GM15510 (cell line): Measurements from ENCODE around the gene CYB5RL.

Experiments used
- POLR2A ChIP-seq: IDR thresholded peaks from 3 replicates; pipeline ENCODE4 v1.6.1; 2011; ENCODE audit warnings: borderline replicate concordance; ENCODE audit not compliant: insufficient read length; ENCODE audit errors: extremely low read depth

CYB5RL gene

DNA sequence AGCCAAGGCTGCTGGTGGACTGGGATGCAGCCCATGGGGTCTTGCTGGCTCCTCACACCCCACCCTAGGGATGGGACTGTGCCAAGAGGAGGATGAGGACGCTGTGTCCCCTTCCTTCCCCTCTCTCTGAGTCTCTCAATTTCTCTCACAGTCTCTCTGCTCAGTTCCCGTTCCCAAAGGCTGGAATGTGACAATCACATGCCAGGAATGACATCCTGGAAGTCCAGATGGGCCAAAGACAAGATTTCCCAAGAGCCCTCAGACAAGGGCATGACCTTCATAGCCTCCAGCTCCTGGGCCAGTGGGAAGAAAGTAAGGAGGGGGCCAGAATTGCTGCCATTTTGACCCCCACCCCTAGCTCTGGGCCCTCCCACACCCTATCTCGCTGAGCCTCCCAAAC is 39.5 kb downstream of the CYB5RL start:
- no peak for TF ChIP-seq POLR2A

DNA sequence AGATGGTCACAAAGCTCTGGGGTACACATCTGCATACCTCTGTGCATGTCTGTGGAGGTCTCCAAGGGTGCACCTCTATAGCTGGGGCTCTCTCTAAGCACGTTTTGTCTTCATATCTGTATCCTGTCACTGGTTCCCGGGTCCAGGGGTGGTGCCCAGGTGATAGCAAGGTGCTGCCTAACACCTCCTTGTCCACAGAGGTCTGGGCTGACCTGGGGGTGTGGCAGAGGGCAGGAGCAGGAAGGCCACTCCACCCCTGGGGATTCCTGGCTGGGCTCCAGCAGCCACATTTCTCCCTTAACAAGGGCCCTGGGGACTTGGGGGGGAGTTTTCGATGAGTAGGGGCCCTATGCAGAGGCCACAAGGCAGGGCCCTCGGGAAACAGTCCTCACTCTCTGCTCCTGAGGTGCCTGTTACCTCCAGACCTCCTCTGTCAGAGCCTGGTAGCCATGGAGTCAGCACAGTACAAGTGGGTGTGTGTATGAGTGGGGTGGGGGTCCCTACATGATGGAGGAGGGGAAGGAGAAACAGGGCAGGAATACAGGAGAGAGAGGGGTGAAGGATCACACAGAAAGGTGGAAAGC is 40.0 kb downstream of the CYB5RL start:
- no peak for TF ChIP-seq POLR2A

DNA sequence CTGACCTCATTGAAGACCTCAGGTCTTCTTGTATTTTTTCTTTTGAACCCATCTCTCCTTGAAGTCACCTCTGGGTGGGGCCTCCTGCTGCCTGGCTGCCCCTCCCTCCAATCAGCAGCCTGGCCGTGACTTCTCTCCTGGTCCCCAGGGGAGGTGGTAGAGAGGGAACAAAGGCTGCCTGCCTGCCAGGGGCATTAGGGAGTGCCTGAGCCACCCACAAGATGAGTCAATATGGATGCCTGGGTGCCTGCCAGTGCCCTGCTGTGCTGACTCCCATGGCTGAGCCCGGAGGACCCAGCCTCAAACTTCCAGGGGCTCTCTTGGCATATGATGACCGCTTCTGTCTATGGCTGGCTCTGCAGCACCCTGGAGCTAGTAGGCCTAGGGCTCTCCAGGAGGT is 41.8 kb downstream of the CYB5RL start:
- no peak for TF ChIP-seq POLR2A

DNA sequence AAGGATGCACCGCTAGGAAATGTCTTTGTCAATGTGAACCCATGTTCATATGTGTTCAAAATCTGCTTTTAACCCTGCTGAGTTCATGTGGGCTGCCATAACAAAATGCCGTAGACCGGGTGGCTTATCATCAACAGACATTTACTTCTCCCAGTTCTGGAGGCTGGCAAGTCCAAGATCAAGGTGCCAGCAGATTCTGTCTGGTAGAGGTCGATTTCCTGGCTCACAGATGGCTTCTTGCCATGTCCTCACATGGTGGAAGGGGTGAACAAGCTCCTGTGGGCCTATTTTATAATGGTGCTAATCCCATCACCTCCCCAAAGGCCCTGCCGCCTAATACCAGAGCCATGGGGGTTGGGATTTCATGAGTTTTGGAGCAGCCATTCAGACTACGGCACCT is 42.4 kb downstream of the CYB5RL start:
- no peak for TF ChIP-seq POLR2A

DNA sequence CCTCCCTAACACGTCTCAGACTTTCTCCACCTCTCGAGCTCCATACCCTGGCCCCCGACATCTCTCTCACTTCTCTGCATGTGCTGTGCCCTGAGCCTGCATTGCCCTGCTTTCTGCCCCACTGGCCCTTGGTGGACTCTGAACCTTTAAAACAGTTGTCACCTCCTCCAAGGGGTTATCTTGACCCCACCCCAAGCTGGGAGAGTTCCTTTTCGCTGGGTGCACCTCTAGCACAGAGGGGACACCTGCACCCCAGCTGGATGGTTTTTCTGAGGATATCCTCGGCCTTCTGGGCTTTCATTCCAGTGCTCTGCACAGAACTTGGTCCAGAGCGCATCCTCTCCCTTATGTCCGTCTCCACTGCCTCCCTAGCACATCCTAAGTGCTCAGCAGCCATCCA is 42.8 kb downstream of the CYB5RL start:
- no peak for TF ChIP-seq POLR2A

DNA sequence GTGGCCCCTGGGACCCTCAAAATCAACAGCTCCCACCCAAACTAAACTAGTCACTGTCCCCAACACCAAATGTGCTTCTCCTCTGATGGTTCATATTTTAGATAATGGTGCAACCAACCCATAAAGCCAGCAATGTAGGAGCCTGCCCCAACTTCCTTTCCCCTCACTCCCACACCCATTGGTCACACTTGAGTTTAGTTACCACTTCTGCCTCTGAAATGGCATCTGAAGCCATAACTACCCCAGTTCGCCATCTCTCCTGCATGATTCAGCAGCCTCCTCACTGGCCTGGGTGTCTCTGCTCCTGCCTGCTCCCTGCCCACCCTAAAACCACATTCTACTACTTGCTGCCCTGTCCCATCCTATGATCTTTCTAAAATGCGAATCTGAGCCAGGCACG is 43.6 kb downstream of the CYB5RL start:
- no peak for TF ChIP-seq POLR2A

DNA sequence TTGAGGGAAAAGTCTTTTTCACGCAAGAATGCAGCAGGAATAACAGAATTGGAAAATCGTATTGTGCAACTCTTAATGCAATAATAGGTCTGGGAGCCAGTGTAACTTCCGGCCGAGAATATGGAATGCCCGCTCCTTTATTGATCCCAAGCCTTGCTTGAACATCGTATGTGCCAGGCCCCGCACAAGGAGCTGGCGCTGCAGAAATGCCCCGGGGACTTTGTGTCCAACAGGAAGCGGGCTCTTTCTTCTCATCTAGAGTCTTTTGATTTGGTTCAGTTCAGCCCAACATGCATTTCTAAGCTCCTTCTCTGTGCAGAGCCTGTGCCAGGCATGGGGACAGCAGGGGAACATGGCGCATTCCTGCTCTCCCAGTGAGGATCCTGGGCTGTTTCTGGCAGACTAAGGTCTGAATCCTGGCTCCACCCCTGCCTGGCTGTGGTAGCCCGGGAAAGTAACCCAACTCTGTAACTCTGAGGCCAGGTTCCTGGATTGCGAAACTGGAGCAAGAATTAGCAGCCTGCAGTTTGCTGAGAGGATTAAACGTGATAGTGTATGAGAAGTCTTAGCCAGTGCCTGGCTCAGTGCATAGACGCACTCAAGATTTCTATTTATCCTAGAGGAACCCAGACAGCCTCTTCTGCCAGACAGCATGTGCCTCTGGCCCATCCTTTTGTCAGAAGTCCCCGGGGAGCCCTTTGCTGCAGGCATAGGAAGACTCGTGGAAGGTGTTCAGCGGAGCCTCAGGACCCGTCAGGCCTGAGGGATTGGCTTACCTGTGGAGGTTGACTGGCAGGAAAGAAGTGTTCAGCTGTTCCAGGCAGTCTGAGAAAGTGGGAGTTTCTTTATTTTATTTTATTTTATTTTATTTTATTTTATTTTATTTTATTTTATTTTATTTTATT is 46.0 kb downstream of the CYB5RL start:
- TF ChIP-seq POLR2A = no peak

DNA sequence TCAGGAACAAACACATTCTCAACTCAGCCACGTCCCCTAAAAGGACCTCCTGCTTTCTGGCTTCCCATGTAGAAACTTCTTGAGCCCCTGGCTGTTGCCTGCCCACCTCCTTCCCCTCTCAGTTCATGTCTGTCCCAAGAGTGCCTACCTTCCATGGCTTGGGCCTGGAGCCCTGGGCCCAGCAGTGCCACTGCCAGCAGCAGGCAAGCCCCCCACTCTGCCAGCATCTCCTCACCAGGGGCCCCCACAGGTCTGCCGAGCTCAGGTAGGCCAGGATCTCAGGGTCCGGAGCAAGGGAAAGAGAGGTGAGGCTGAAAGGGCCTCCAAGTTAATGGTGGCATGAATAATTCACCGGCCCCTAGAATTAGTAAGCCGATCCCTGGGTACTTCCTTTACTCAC is 47.1 kb downstream of the CYB5RL start, which contains the start of gene CDCP2:
CDCP2 (minus strand) TSS at position 305 of the 400 bp plus-strand sequence; CDS start at position 227, 78 bp downstream.
- no peak for TF ChIP-seq POLR2A

DNA sequence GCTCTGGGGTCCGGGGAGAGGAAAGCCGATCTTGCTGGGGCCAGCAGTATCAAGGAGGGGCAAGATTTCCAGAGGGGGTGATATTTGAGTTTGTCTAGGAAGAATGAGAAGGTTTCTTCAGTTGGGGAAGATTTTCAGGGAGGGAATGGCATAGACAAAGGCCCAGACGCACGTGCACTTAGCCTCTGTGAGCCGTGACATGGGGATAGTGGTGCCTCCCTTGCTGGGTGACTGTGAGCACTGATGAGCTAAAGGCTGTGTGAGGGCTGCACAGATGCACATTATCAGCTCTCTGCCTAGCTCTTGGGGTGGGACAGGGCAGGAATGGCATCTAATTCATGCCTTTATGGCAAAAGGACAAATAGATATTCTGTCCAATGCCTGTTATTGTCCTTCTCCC is 48.8 kb downstream of the CYB5RL start:
- TF ChIP-seq POLR2A = no peak
